Measurements from ENCODE around the gene GTPBP4. TPM values are rescaled to one million over a fixed set of nuclear protein-coding genes. Genes with fewer than 3 reads are reported as not detected.

Gene GTPBP4
- total RNA-seq, 1 experiment from 2014 or later, result 97.4 TPM

DNA sequence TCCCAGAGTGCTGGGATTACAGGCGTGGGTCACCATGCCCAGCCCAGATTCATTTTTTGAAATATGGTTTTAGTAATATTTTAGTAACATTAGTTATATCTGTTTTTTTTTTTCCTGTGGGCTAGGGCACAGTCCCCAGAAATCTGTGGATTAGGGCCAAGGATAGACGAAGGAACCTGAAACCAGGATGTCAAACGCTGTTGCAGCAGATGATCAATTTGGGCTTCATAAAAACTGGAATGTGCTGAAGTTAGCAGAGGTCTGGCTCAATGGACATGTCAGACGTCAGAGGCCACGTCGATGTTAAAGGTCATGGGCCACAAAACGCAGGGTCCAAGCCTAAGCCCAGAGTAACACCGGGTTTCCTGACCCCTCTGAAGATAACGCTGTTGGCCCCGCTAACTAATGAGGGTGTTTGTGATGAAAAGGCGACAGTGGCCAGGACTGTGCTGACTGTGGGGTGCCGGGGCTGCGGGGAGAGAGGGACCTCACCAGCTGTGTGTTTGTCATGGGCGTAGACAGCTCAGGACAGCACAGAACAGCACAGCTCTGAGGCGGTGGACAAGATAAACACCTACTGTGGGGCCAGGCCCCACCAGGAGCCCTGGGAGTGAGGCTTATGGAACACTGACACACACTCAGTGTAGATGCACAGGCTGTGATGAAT lies 23.8 kb upstream of the GTPBP4 start:
- H3K4me3 Mint-ChIP-seq, result no peak overlapping the region
- DNase-seq (ENCODE audit: low spot score) (no peak), ATAC-seq (no peak)
- H3K27ac Mint-ChIP-seq, result no peak overlapping the region
- TF ChIP-seq TCF7 (CRISPR knock-in tag; IDR thresholded peaks at IDR 0.05; ENCODE audit: low read depth) (no peak), NR3C1 (CRISPR knock-in tag; conservative IDR thresholded peaks at IDR 0.05; ENCODE audit: low read depth) (no peak), GABPB1 (CRISPR knock-in tag; IDR thresholded peaks at IDR 0.05) (no peak), ZNF512 (CRISPR knock-in tag; IDR thresholded peaks at IDR 0.05; ENCODE audit: borderline replicate concordance) (no peak), ATF1 (CRISPR knock-in tag; IDR thresholded peaks at IDR 0.05) (no peak), PRRX2 (CRISPR knock-in tag; IDR thresholded peaks at IDR 0.05) (no peak)
- TF ChIP-seq, protein P1, sequence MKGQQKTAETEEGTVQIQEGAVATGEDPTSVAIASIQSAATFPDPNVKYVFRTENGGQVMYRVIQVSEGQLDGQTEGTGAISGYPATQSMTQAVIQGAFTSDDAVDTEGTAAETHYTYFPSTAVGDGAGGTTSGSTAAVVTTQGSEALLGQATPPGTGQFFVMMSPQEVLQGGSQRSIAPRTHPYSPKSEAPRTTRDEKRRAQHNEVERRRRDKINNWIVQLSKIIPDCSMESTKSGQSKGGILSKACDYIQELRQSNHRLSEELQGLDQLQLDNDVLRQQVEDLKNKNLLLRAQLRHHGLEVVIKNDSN (CRISPR knock-in tag; IDR thresholded peaks at IDR 0.05), result no peak
- TF ChIP-seq, protein P2, sequence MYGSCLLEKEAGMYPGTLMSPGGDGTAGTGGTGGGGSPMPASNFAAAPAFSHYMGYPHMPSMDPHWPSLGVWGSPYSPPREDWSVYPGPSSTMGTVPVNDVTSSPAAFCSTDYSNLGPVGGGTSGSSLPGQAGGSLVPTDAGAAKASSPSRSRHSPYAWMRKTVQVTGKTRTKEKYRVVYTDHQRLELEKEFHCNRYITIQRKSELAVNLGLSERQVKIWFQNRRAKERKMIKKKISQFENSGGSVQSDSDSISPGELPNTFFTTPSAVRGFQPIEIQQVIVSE (CRISPR knock-in tag; IDR thresholded peaks at IDR 0.05; ENCODE audit: borderline replicate concordance), result no peak
- TF ChIP-seq, protein P3, sequence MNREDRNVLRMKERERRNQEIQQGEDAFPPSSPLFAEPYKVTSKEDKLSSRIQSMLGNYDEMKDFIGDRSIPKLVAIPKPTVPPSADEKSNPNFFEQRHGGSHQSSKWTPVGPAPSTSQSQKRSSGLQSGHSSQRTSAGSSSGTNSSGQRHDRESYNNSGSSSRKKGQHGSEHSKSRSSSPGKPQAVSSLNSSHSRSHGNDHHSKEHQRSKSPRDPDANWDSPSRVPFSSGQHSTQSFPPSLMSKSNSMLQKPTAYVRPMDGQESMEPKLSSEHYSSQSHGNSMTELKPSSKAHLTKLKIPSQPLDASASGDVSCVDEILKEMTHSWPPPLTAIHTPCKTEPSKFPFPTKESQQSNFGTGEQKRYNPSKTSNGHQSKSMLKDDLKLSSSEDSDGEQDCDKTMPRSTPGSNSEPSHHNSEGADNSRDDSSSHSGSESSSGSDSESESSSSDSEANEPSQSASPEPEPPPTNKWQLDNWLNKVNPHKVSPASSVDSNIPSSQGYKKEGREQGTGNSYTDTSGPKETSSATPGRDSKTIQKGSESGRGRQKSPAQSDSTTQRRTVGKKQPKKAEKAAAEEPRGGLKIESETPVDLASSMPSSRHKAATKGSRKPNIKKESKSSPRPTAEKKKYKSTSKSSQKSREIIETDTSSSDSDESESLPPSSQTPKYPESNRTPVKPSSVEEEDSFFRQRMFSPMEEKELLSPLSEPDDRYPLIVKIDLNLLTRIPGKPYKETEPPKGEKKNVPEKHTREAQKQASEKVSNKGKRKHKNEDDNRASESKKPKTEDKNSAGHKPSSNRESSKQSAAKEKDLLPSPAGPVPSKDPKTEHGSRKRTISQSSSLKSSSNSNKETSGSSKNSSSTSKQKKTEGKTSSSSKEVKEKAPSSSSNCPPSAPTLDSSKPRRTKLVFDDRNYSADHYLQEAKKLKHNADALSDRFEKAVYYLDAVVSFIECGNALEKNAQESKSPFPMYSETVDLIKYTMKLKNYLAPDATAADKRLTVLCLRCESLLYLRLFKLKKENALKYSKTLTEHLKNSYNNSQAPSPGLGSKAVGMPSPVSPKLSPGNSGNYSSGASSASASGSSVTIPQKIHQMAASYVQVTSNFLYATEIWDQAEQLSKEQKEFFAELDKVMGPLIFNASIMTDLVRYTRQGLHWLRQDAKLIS (CRISPR knock-in tag; IDR thresholded peaks at IDR 0.05; ENCODE audit: borderline replicate concordance), result no peak
- TF ChIP-seq, protein P4, sequence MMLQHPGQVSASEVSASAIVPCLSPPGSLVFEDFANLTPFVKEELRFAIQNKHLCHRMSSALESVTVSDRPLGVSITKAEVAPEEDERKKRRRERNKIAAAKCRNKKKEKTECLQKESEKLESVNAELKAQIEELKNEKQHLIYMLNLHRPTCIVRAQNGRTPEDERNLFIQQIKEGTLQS (CRISPR knock-in tag; conservative IDR thresholded peaks at IDR 0.05), result no peak
- TF ChIP-seq, protein P5, sequence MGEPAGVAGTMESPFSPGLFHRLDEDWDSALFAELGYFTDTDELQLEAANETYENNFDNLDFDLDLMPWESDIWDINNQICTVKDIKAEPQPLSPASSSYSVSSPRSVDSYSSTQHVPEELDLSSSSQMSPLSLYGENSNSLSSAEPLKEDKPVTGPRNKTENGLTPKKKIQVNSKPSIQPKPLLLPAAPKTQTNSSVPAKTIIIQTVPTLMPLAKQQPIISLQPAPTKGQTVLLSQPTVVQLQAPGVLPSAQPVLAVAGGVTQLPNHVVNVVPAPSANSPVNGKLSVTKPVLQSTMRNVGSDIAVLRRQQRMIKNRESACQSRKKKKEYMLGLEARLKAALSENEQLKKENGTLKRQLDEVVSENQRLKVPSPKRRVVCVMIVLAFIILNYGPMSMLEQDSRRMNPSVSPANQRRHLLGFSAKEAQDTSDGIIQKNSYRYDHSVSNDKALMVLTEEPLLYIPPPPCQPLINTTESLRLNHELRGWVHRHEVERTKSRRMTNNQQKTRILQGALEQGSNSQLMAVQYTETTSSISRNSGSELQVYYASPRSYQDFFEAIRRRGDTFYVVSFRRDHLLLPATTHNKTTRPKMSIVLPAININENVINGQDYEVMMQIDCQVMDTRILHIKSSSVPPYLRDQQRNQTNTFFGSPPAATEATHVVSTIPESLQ (CRISPR knock-in tag; IDR thresholded peaks at IDR 0.05), result no peak
- CTCF ChIA-PET, result no interaction called here
- H3K4me1 Mint-ChIP-seq, result no peaks in the 10 kb centered on the region
- POLR2A ChIA-PET, result interaction anchor here (0.6 kb wide), 1 partner anchor 328 kb away, joined by 4 read pairs; no protein-coding TSS in a partner anchor
- no peaks in the 10 kb centered on the region for H3K36me3 Mint-ChIP-seq
- peaks cover 15% of the 10 kb centered on the region for H3K27me3 Mint-ChIP-seq (ENCODE audit: low read depth)
- H3K9me3 Mint-ChIP-seq, result peaks cover 10% of the 10 kb centered on the region

DNA sequence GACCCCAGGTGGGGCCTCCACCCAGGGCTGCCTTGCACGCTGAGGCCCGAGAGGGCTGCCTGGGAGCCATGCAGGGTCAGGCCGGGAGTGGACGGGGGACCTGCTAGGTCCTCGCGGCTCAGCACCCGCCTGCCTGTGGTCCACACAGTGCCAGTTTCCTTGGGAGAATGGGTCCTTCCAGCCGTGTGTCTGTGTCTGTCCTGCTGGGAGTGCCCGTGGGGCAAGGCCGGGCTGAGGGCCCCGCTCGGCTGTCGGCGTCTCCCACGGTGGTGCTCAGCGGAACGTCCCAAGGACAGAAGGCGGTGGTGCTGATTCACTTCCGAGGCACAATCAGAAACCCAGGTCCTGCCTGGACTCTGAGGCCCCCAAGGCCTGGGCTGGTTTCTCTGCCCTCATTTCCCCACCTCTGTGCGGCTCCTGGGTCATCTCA lies 23.2 kb upstream of the GTPBP4 start:
- H3K9me3 Mint-ChIP-seq, result peaks cover 10% of the 10 kb centered on the region
- no peak for ATAC-seq
- H3K27ac Mint-ChIP-seq, result no peak overlapping the region
- ChIA-PET CTCF (no interaction called here), POLR2A (interaction anchor here (0.6 kb wide), 1 partner anchor 327 kb away, joined by 4 read pairs; no protein-coding TSS in a partner anchor)
- no peaks in the 10 kb centered on the region for H3K36me3 Mint-ChIP-seq
- H3K4me1 Mint-ChIP-seq, result no peaks in the 10 kb centered on the region
- H3K4me3 Mint-ChIP-seq, result no peak overlapping the region
- H3K27me3 Mint-ChIP-seq (ENCODE audit: low read depth), result peaks cover 13% of the 10 kb centered on the region
- DNase-seq (ENCODE audit: low spot score), result no peak
- TF ChIP-seq, protein P6, sequence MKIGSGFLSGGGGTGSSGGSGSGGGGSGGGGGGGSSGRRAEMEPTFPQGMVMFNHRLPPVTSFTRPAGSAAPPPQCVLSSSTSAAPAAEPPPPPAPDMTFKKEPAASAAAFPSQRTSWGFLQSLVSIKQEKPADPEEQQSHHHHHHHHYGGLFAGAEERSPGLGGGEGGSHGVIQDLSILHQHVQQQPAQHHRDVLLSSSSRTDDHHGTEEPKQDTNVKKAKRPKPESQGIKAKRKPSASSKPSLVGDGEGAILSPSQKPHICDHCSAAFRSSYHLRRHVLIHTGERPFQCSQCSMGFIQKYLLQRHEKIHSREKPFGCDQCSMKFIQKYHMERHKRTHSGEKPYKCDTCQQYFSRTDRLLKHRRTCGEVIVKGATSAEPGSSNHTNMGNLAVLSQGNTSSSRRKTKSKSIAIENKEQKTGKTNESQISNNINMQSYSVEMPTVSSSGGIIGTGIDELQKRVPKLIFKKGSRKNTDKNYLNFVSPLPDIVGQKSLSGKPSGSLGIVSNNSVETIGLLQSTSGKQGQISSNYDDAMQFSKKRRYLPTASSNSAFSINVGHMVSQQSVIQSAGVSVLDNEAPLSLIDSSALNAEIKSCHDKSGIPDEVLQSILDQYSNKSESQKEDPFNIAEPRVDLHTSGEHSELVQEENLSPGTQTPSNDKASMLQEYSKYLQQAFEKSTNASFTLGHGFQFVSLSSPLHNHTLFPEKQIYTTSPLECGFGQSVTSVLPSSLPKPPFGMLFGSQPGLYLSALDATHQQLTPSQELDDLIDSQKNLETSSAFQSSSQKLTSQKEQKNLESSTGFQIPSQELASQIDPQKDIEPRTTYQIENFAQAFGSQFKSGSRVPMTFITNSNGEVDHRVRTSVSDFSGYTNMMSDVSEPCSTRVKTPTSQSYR (CRISPR knock-in tag; IDR thresholded peaks at IDR 0.05), result no peak
- TF ChIP-seq ARID4B (CRISPR knock-in tag; IDR thresholded peaks at IDR 0.05; ENCODE audit: borderline replicate concordance), result no peak
- TF ChIP-seq NR1H2 (CRISPR knock-in tag; IDR thresholded peaks at IDR 0.05), result no peak

Data from WTC11 (cell line).